Prostate gland (tissue), 2 donors: ENCODE data around the gene PAQR8. TPM values are rescaled to one million over a fixed set of nuclear protein-coding genes. Genes with fewer than 3 reads are reported as not detected.

Experiments used
- DNase-seq: peaks from one replicate; pipeline ENCODE4 v3.0.0-alpha.2; 2019; ENCODE audit warnings: low spot score
- H3K27ac ChIP-seq, 2 donors: fragments of 200-600 bp; sonication (generic); 2 replicates each; pipeline ENCODE4 v1.5.1; 2017 to 2019
- H3K27me3 ChIP-seq: fragments of 200-600 bp; sonication (generic); replicated peaks from 2 replicates; pipeline ENCODE4 v1.5.1; 2019; ENCODE audit not compliant: insufficient read depth
- H3K36me3 ChIP-seq, 2 donors: fragments of 200-600 bp; sonication (generic); 1 replicate in 1 of 2; 2 replicates in 1 of 2; pipeline versions ENCODE4 v1.5.1 to v1.8.1; 2017 to 2019
- H3K4me1 ChIP-seq: fragments of 200-600 bp; sonication (generic); replicated peaks from 2 replicates; pipeline ENCODE4 v1.5.1; 2019
- H3K4me3 ChIP-seq, 2 donors: fragments of 200-600 bp; sonication (generic); 2 replicates each; pipeline ENCODE4 v1.5.1; 2017 to 2019
- H3K9me3 ChIP-seq: fragments of 200-600 bp; sonication (generic); 2 replicates; pipeline ENCODE4 v1.5.1; 2017
- CTCF ChIP-seq, 4 experiments: fragments of 200-600 bp in 2 of 4; fragments of 450-650 bp in 2 of 4; sonication (generic) in 2 of 4; IDR thresholded peaks; 1 replicate in 3 of 4; 2 replicates in 1 of 4; pipeline ENCODE4 v1.5.1; 2016 to 2019; ENCODE audit warnings: antibody characterized with exemption in 4 of 4, mild to moderate bottlenecking in 2 of 4, moderate library complexity in 2 of 4
- POLR2A ChIP-seq: fragments of 450-650 bp; IDR thresholded peaks from one replicate; pipeline ENCODE4 v1.6.1; 2016; ENCODE audit warnings: antibody characterized with exemption, mild to moderate bottlenecking
- POLR2AphosphoS5 ChIP-seq: sonication (generic); formaldehyde crosslinking; IDR thresholded peaks from one replicate; pipeline ENCODE4 v1.6.1; 2017; ENCODE audit warnings: antibody characterized with exemption
- WGBS: methylation state at CpG from one replicate; pipeline ENCODE4 v1.1.5; 2018; 5-methylcytosine and 5-hydroxymethylcytosine counted together
- intact Hi-C: fragments of 100-400 bp; cut with DNase I; formaldehyde crosslinking; loops from one replicate; pipeline ENCODE4 v1.14.2; 2022
- total RNA-seq, 2 donors: library from RNA; depleted of rRNA; stranded (reverse); fragments of >200 nt; gene quantifications; one replicate each; pipeline ENCODE4 v1.1.0, GENCODE V29; 2016

PAQR8 gene
- total RNA-seq, 2 donors from 2014 or later, result 9.9 to 15.8 TPM

- Histone ChIP-seq H3K9me3 (no peaks in the 10 kb centered on the region), H3K4me3 (no peak overlapping the region), H3K36me3 (no peaks in the 10 kb centered on the region), H3K4me1 (no peaks in the 10 kb centered on the region), H3K27me3 (no peaks in the 10 kb centered on the region), H3K27ac (no peak overlapping the region)
- no peak for TF ChIP-seq POLR2AphosphoS5
- TF ChIP-seq POLR2A, result no peak
- no peak for TF ChIP-seq CTCF (IDR thresholded peaks at IDR 0.05)
- intact Hi-C loops, result no loop called here
- WGBS, result 51% methylated on average over 1 of the region's 1 CpG
- DNase-seq, result no peak
Observed at GRCh38 chr6:52409499-52409898, 47.5 kb downstream of the PAQR8 start.

- Histone ChIP-seq H3K36me3 (no peaks in the 10 kb centered on the region), H3K9me3 (no peaks in the 10 kb centered on the region), H3K4me1 (no peaks in the 10 kb centered on the region), H3K27ac (no peak overlapping the region), H3K27me3 (no peaks in the 10 kb centered on the region), H3K4me3 (no peak overlapping the region)
- DNase-seq, result no peak
- intact Hi-C loops, result no loop called here
- no peak for TF ChIP-seq POLR2AphosphoS5
- TF ChIP-seq POLR2A, result no peak
- TF ChIP-seq CTCF (IDR thresholded peaks at IDR 0.05), result no peak
Observed at GRCh38 chr6:52410979-52411378, 49.0 kb downstream of the PAQR8 start.

- DNase-seq, result no peak
Observed at GRCh38 chr6:52411911-52412310, 50.0 kb downstream of the PAQR8 start.

GRCh38 chr6:52415333-52415732 lies 53.4 kb downstream of the PAQR8 start:
- no peaks in the 10 kb centered on the region for H3K4me1 ChIP-seq
- no peaks in the 10 kb centered on the region for H3K27me3 ChIP-seq
- H3K27ac ChIP-seq, result no peak overlapping the region
- WGBS, result 88% methylated on average over 1 of the region's 1 CpG
- intact Hi-C loops, result no loop called here
- no peak for TF ChIP-seq POLR2AphosphoS5
- TF ChIP-seq POLR2A, result no peak
- no peak for TF ChIP-seq CTCF (IDR thresholded peaks at IDR 0.05)
- H3K4me3 ChIP-seq, result no peak overlapping the region
- no peaks in the 10 kb centered on the region for H3K9me3 ChIP-seq
- no peaks in the 10 kb centered on the region for H3K36me3 ChIP-seq
- DNase-seq, result no peak

More at GRCh38 chr6:52411911-52412310, 50.0 kb downstream of the PAQR8 start:
- H3K27ac ChIP-seq, result no peak overlapping the region
- no peak for TF ChIP-seq CTCF (IDR thresholded peaks at IDR 0.05)
- no peak for TF ChIP-seq POLR2A
- TF ChIP-seq POLR2AphosphoS5, result no peak
- 82% methylated on average over 4 of the region's 4 CpGs for WGBS
- H3K36me3 ChIP-seq, result no peaks in the 10 kb centered on the region
- no peaks in the 10 kb centered on the region for H3K4me1 ChIP-seq
- H3K27me3 ChIP-seq, result no peaks in the 10 kb centered on the region
- intact Hi-C loops, result no loop called here
- no peaks in the 10 kb centered on the region for H3K9me3 ChIP-seq
- H3K4me3 ChIP-seq, result no peak overlapping the region

GRCh38 chr6:52415917-52416628 lies 54.1 kb downstream of the PAQR8 start:
- DNase-seq, result no peak
- H3K27ac ChIP-seq, result no peak overlapping the region
- H3K9me3 ChIP-seq, result no peaks in the 10 kb centered on the region
- H3K4me1 ChIP-seq, result no peaks in the 10 kb centered on the region
- 65% methylated on average over 6 of the region's 6 CpGs for WGBS
- intact Hi-C loops, result loop anchor here (2.0 kb wide), 1 partner anchor 249 kb away; no protein-coding TSS in a partner anchor
- no peaks in the 10 kb centered on the region for H3K27me3 ChIP-seq
- H3K4me3 ChIP-seq, result no peak overlapping the region
- TF ChIP-seq CTCF (IDR thresholded peaks at IDR 0.05) (no peak), POLR2A (no peak), POLR2AphosphoS5 (no peak)
- no peaks in the 10 kb centered on the region for H3K36me3 ChIP-seq
